DOHH2 (cell line): ENCODE data around the gene PTPRK.

Experiments used
- EZH2phosphoT487 ChIP-seq: fragments of 200-600 bp; sonication (generic); IDR thresholded peaks from 2 replicates; pipeline ENCODE4 v1.6.1; 2017; ENCODE audit warnings: borderline replicate concordance, mild to moderate bottlenecking, antibody characterized with exemption, low read length, moderate library complexity, mixed read lengths
- TF ChIP-seq, protein P1 (sequence below): fragments of 200-600 bp; sonication (generic); IDR thresholded peaks from one replicate; pipeline ENCODE4 v1.5.1; 2014; ENCODE audit warnings: antibody characterized with exemption, mild to moderate bottlenecking, low read depth, low read length; ENCODE audit not compliant: poor library complexity, severe bottlenecking

DNA sequence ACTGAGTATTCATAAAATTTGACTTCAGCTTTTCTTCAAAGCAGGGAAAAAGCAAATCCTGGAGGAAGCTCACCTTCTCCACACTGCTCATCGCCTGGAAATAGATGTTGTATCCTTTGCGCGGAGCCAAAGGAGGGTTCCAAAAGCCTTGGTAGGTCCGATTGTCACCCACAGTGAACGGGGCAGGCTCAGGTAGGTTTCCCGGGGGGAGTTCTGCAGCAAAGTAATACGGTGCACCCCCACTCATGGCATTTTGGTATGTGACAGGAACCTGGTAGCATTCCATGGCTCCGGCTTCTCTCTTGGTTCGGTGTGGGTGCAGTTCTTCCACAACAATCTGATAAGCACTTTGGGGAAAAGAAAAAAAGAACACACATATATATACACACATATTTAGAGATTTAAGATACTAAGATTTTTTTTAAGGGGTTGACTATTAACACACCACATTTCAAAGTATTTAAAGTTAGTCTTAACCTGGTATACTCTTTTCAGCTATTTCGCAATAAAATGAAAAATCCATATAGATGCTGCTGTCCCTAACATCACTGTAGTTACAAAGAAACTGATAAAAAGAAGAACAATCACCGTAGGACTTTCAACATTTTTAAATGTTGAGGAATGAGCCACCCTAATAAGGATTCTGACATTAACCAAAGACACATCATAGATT is 452.8 kb downstream of the PTPRK start:
- TF ChIP-seq, protein P1, sequence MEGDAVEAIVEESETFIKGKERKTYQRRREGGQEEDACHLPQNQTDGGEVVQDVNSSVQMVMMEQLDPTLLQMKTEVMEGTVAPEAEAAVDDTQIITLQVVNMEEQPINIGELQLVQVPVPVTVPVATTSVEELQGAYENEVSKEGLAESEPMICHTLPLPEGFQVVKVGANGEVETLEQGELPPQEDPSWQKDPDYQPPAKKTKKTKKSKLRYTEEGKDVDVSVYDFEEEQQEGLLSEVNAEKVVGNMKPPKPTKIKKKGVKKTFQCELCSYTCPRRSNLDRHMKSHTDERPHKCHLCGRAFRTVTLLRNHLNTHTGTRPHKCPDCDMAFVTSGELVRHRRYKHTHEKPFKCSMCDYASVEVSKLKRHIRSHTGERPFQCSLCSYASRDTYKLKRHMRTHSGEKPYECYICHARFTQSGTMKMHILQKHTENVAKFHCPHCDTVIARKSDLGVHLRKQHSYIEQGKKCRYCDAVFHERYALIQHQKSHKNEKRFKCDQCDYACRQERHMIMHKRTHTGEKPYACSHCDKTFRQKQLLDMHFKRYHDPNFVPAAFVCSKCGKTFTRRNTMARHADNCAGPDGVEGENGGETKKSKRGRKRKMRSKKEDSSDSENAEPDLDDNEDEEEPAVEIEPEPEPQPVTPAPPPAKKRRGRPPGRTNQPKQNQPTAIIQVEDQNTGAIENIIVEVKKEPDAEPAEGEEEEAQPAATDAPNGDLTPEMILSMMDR: no peak
- TF ChIP-seq EZH2phosphoT487: no peak
